NCI-H774 (cell line): ENCODE results near the gene PSG7.
"Not testable (repeated sequence)": the region's sequence is repeated elsewhere in the genome, so short reads cannot be mapped to it uniquely, and the experiment has no call there.

ENCODE experiments used
- DNase-seq: peaks from one replicate; lab custom pipeline; 2025; lab: John Stamatoyannopoulos, UW

Gene PSG7

GRCh38 chr19:42916931-42917330 is 20.1 kb downstream of the PSG7 start:
- DNase-seq, result not testable (repeated sequence)

GRCh38 chr19:42913516-42913915 is 23.5 kb downstream of the PSG7 start:
- not testable (repeated sequence) for DNase-seq

DNA sequence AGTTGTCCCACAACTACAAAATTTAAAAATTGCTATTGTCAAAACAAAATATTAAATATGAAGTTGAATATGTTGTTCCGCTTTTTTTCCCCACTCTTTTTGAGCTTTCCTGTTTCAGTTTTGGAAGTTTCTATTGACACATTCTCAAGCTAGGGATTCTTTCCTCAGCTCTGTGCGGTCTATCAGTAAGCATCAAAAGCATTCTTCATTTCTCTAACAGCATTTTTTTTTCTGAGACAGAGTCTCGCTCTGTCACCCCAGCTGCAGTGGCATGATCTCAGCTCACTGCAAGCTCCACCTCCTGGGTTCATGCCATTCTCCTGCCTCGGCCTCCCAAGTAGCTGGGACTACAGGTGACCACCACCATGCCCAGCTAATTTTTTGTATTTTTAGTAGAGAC is 24.1 kb downstream of the PSG7 start:
- DNase-seq, result not testable (repeated sequence)

DNA sequence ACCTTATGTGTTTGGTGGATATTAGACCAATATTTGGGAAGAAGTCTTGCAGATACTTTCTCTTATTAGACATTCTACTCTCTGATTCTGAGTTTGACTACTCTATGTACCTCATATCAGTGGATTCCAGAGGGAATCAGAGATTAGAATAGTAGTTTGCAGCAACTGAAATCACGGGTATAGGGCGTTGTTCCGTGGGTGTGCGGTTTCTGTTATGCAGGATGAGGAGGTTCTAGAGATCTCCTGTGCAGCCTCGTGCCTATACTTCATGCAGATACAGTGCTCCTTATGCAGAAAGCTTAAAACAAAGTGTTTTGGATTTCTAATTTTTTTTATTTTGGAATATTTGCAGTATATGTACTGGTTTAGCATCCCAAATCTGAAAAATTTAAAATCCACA is 25.3 kb downstream of the PSG7 start:
- DNase-seq, result not testable (repeated sequence)

- DNase-seq, result not testable (repeated sequence)
Observed at GRCh38 chr19:42906162-42906561, 30.8 kb downstream of the PSG7 start.

DNA sequence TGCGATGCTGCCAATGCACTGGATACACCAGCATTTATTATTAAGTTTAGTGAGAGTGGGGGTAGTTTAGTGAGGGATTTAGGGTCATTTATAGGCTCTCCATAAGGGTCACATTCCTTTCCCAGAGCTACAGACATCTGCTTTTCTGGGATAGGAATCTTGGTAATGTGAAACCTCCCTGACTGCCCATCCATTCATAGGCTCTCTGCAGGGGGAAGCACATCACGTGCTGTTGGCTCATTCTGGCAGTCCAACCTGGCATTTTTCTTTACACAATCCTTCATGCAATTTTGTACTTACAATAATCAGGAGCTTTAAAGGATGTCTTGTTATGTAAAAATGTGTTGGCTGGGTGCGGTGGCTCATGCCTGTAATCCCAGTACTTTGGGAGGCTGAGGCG is 36.4 kb downstream of the PSG7 start:
- DNase-seq, result not testable (repeated sequence)

GRCh38 chr19:42899674-42900073 is 37.3 kb downstream of the PSG7 start:
- DNase-seq, result not testable (repeated sequence)

DNA sequence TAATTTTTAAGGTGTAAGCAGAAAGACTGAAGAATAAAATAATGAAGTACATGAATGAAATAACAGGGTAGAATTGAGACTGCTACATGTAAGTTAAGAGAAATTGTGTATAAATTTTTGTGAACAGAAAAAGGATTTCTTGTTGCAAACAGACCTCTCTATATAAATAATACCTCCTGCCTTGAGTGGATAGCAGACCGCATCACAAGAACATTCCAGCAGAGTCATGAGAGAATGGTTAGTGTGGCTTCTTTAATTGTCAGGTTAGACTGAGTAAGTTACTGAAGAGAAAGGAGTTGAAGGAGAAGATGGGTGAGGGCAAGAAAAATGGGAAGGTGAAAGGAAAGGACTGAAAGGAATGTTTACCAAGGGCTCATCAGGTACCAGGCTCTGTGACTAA is 37.9 kb downstream of the PSG7 start:
- DNase-seq, result not testable (repeated sequence)

DNA sequence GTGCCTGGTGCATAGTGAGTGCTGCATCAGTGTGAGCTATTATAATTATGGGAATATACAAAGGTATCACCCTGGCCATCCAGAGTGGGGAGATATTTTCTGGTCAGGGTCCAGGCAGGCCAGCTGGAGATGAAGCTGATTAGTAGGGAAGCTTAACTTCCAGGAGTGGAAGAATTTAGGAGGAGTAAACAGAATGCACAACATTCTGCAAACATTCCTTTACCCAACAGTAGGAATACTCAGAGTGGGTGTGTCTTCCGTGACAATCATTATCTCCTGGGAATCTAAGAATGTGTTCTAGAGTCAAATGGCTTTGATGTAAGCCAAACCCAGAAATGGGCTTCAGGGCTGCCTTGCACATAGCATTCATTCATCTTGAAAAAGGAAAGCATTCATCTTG is 38.4 kb downstream of the PSG7 start:
- DNase-seq, result not testable (repeated sequence)

DNA sequence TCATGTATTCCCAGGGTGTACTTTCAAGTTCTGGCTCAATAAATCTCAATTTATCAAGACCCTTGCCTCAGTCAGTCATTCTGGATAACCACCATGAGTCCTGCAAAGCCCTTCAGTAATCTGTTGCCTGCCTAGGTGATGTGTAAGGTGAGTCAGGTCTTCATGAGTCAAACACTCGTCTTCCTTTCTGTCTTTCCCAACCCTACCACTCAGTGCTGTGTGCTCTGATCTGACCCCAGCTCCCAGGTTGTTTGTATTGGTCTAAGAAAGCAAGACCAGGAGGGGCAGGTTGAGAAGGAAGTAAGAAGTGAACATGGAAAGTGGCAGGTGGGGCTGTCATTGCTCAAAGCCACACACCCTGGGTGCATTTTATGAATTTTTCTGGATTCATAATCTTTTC is 39.3 kb downstream of the PSG7 start:
- not testable (repeated sequence) for DNase-seq

GRCh38 chr19:42890446-42890845 is 46.6 kb downstream of the PSG7 start:
- DNase-seq, result not testable (repeated sequence)

DNA sequence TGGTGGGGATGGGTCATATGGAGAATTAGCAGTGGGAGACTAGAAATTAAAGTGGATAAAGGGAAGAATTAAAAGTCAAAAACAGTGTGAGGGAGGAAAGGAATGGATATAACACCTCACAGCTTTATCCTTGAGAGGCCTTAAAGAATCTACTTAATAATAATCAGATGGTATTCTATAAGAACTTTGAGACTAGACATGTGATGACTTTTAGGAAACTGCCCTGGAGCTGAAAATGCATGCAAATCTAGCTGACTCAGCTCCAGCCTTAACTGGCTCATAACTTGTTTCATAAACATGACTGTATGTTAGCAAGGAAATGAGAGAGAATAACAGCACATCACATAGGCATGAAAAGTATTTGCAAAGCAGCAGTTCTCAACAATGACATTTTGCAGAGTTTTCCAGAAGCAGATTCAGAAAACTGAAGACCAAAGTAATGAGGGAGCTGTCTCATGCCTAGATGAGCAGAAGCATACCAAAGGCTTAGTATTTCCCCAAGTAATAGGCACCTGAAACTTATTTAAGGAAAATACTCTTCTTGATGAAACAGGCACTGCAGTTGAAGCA is 49.0 kb downstream of the PSG7 start:
- not testable (repeated sequence) for DNase-seq

GRCh38 chr19:42882730-42883129 is 54.3 kb downstream of the PSG7 start:
- DNase-seq, result not testable (repeated sequence)

GRCh38 chr19:42882010-42882409 is 55.0 kb downstream of the PSG7 start:
- not testable (repeated sequence) for DNase-seq

GRCh38 chr19:42881279-42881678 is 55.7 kb downstream of the PSG7 start:
- DNase-seq, result not testable (repeated sequence)

DNA sequence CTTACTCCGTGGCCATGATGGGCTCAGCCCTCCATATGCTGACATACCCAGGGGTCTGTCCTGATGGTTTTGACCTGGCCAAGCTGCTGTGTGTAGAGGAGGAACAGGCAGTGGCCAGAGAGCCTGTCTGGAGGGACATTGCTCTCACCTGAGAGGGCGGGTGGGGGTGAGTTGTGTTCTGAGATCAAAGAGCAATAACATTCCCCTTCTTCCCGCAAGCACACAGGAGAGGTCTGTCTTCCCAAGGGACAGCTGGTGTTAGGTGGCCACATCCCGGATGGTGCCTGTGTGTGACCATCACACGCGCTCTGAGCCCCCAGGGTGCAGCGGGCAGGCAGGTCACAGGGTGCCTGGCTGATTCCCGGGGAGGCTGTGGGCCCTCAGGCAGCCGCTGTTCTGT is 56.4 kb downstream of the PSG7 start:
- not testable (repeated sequence) for DNase-seq

DNA sequence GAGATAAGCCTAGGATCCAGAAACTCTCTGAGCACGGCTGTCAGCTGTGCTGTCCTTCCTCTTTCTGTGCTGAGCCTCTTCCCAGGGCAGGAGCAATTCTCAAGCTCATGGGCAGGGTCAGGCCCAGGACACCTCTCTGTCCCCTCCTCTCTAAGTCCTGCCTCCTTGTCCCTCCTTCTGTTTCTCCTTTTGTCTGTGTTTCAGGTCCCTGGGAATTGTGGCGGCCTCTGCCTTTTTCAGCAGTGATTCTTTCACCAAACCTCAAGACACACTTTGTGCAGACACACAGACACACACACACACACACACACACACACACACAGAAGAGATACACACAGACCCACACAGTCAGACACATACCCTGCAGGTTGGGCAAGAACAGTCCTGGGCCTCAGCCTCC is 57.4 kb downstream of the PSG7 start, which contains the start of gene PSG1:
Gene PSG1 (minus strand): TSS at position 101 of the 400 bp plus-strand sequence. CDS start 132 bp downstream, outside the sequence.
- no peak for DNase-seq

GRCh38 chr19:42876596-42876995 is 60.4 kb downstream of the PSG7 start:
- DNase-seq, result not testable (repeated sequence)

- DNase-seq, result not testable (repeated sequence)
Observed at GRCh38 chr19:42875881-42876280, 61.1 kb downstream of the PSG7 start.

- DNase-seq, result not testable (repeated sequence)
Observed at GRCh38 chr19:42874901-42875813, 61.9 kb downstream of the PSG7 start.

- not testable (repeated sequence) for DNase-seq
Observed at GRCh38 chr19:42874136-42874535, 62.9 kb downstream of the PSG7 start.
